Measurements from ENCODE around the gene EXOSC10.

- TF ChIP-seq CTCF (IDR thresholded peaks at IDR 0.05) (no peak), POLR2A (IDR thresholded peaks at IDR 0.05) (no peak)
Measured at GRCh38 chr1:11143907-11144306, 44.2 kb upstream of the EXOSC10 start.

All from body of pancreas (tissue), 4 donors.